PC-9 (cell line): ENCODE results near the gene SELL. TPM values are rescaled to one million over a fixed set of nuclear protein-coding genes. Genes with fewer than 3 reads are reported as not detected.

Experiments used
- BruUV-seq: library from RNA; stranded (reverse); fragments of 400-500 nt; replicated peaks from 2 replicates; lab custom pipeline; 2021; lab: Mats Ljungman, UMichigan
- CTCF ChIA-PET: fragments of 300-600 bp; sonication (Branson Sonifier 250); formaldehyde crosslinking; loops from one replicate; lab custom pipeline; 2022; ENCODE audit warnings: antibody characterized with exemption; lab: Charles Lee
- POLR2A ChIA-PET: fragments of 300-600 bp; sonication (Branson Sonifier 250); formaldehyde crosslinking; loops from one replicate; lab custom pipeline; 2022; ENCODE audit warnings: antibody characterized with exemption; ENCODE audit not compliant: unreplicated experiment; lab: Charles Lee
- DNase-seq, 2 experiments: peaks; one replicate each; pipeline versions ENCODE4 v3.0.0 to v3.0.0-alpha.2; 2015 to 2022; ENCODE audit warnings: mixed read lengths in 1 of 2
- H2AFZ ChIP-seq: fragments of 200-600 bp; sonication (generic); 2 replicates; pipeline ENCODE4 v1.8.1; 2017; ENCODE audit warnings: antibody characterized with exemption
- H3F3A ChIP-seq: fragments of 200-600 bp; sonication (generic); 2 replicates; pipeline ENCODE4 v1.8.1; 2017; ENCODE audit warnings: antibody characterized with exemption, mild to moderate bottlenecking, low read depth; ENCODE audit not compliant: insufficient read depth
- H3K27ac ChIP-seq: fragments of 200-600 bp; sonication (generic); 2 replicates; pipeline ENCODE4 v1.6.1; 2016; ENCODE audit warnings: mixed run types
- H3K27me3 ChIP-seq: fragments of 200-600 bp; sonication (generic); 2 replicates; pipeline ENCODE4 v1.6.1; 2016; ENCODE audit warnings: low read depth, mixed run types; ENCODE audit not compliant: insufficient read depth
- H3K36me3 ChIP-seq: fragments of 200-600 bp; sonication (generic); 2 replicates; pipeline ENCODE4 v1.6.1; 2016; ENCODE audit warnings: low read depth, mixed run types
- H3K4me1 ChIP-seq: fragments of 200-600 bp; sonication (generic); replicated peaks from 2 replicates; pipeline ENCODE4 v1.6.1; 2016; ENCODE audit warnings: mixed run types; ENCODE audit not compliant: insufficient read depth
- H3K4me2 ChIP-seq: fragments of 200-600 bp; sonication (generic); 2 replicates; pipeline ENCODE4 v1.6.1; 2017; ENCODE audit warnings: mixed run types
- H3K4me3 ChIP-seq: fragments of 200-600 bp; sonication (generic); 2 replicates; pipeline ENCODE4 v1.6.1; 2016; ENCODE audit warnings: mixed run types
- H3K79me2 ChIP-seq: fragments of 200-600 bp; sonication (generic); 2 replicates; pipeline ENCODE4 v1.6.1; 2017; ENCODE audit warnings: low read depth, mixed run types
- H3K9me2 ChIP-seq: fragments of 200-600 bp; sonication (generic); 2 replicates; pipeline ENCODE4 v1.8.1; 2017; ENCODE audit warnings: mild to moderate bottlenecking; ENCODE audit not compliant: insufficient read depth
- H3K9me3 ChIP-seq: fragments of 200-600 bp; sonication (generic); 2 replicates; pipeline ENCODE4 v1.8.1; 2016; ENCODE audit warnings: low read depth; ENCODE audit not compliant: insufficient read depth
- H4K20me1 ChIP-seq: fragments of 200-600 bp; sonication (generic); 2 replicates; pipeline ENCODE4 v1.8.1; 2017; ENCODE audit not compliant: insufficient read depth
- CTCF ChIP-seq: fragments of 200-600 bp; sonication (generic); conservative IDR thresholded peaks from 2 replicates; pipeline ENCODE4 v1.6.1; 2017; ENCODE audit warnings: mixed run types, antibody characterized with exemption, mild to moderate bottlenecking, moderate library complexity
- EZH2 ChIP-seq: fragments of 200-600 bp; sonication (generic); IDR thresholded peaks from 2 replicates; pipeline ENCODE4 v1.8.0; 2017; ENCODE audit warnings: antibody characterized with exemption, low read depth
- intact Hi-C: fragments of 100-400 bp; cut with micrococcal nuclease; formaldehyde crosslinking; loops from one replicate; pipeline ENCODE4 v1.10.0; 2022; ENCODE audit not compliant: unreplicated experiment
- total RNA-seq: library from RNA; stranded (reverse); gene quantifications from 2 replicates; pipeline ENCODE4 v1.2.3, GENCODE V29; 2021

SELL gene
- total RNA-seq, 1 experiment from 2014 or later, result 6.5 TPM

- Histone ChIP-seq H2AFZ (peak overlapping the region; percentile 10; the same call in 1 of the 2 replicates), H3K4me1 (no peaks in the 10 kb centered on the region), H3K4me3 (no peak overlapping the region), H3K79me2 (no peaks in the 10 kb centered on the region), H3K36me3 (no peaks in the 10 kb centered on the region), H3K9me3 (no peaks in the 10 kb centered on the region), H3K27ac (no peak overlapping the region), H3K9me2 (0 out of 2 replicates have a peak, but pooled peaks cover 2% of the 10 kb centered on the region), H3K4me2 (no peak overlapping the region), H3F3A (no peaks in the 10 kb centered on the region; the same call in 1 of the 2 replicates), H4K20me1 (no peaks in the 10 kb centered on the region), H3K27me3 (no peaks in the 10 kb centered on the region)
- intact Hi-C loops, result no loop called here
- no TSS peak for BruUV-seq
- CTCF ChIA-PET, result no interaction called here
- TF ChIP-seq EZH2 (no peak), CTCF (no peak)
- POLR2A ChIA-PET, result no interaction called here
- no peak for DNase-seq
Observed at GRCh38 chr1:169731446-169731845, 20.0 kb upstream of the SELL start.

- Histone ChIP-seq H4K20me1 (no peaks in the 10 kb centered on the region), H3K27ac (no peak overlapping the region), H3K4me2 (no peak overlapping the region), H3K36me3 (no peaks in the 10 kb centered on the region), H3K79me2 (no peaks in the 10 kb centered on the region), H2AFZ (no peak overlapping the region), H3F3A (no peaks in the 10 kb centered on the region; the same call in 1 of the 2 replicates), H3K9me2 (0 out of 2 replicates have a peak, but pooled peaks cover 3% of the 10 kb centered on the region), H3K27me3 (no peaks in the 10 kb centered on the region), H3K4me1 (no peaks in the 10 kb centered on the region), H3K4me3 (no peak overlapping the region), H3K9me3 (no peaks in the 10 kb centered on the region)
- no peak for DNase-seq
- intact Hi-C loops, result no loop called here
- ChIA-PET CTCF (no interaction called here), POLR2A (no interaction called here)
- TF ChIP-seq CTCF (no peak), EZH2 (no peak)
- no TSS peak for BruUV-seq
Observed at GRCh38 chr1:169729991-169730390, 18.6 kb upstream of the SELL start.

- POLR2A ChIA-PET, result no interaction called here
- Histone ChIP-seq H3K27ac (no peak overlapping the region), H3K4me2 (no peak overlapping the region), H4K20me1 (no peaks in the 10 kb centered on the region), H3K27me3 (no peaks in the 10 kb centered on the region), H3K9me2 (0 out of 2 replicates have a peak, but pooled peaks cover 3% of the 10 kb centered on the region), H3K9me3 (no peaks in the 10 kb centered on the region), H3K4me1 (no peaks in the 10 kb centered on the region), H3K36me3 (no peaks in the 10 kb centered on the region), H3K79me2 (no peaks in the 10 kb centered on the region), H2AFZ (no peak overlapping the region), H3F3A (no peaks in the 10 kb centered on the region), H3K4me3 (no peak overlapping the region)
- BruUV-seq, result no TSS peak
- no peak for DNase-seq
- no peak for TF ChIP-seq CTCF
- no peak for TF ChIP-seq EZH2
- CTCF ChIA-PET, result no interaction called here
- intact Hi-C loops, result no loop called here
Observed at GRCh38 chr1:169727307-169727706, 15.9 kb upstream of the SELL start.
